Upper lobe of left lung (tissue), 6 donors: ENCODE results near the gene SPN. TPM values are rescaled to one million over a fixed set of nuclear protein-coding genes. Genes with fewer than 3 reads are reported as not detected.
"Not testable (repeated sequence)": the region's sequence is repeated elsewhere in the genome, so short reads cannot be mapped to it uniquely, and the experiment has no call there.

ENCODE experiments used
- ATAC-seq, 2 donors: fragments of 200-7000 bp; cut with Tn5 transposase; one replicate each; pipeline ENCODE4 v1.9.1; 2022; ENCODE audit warnings: mild to moderate bottlenecking in 2 of 2, moderate library complexity in 2 of 2; ENCODE audit not compliant: low FRiP score in 2 of 2
- DNase-seq, 2 donors: peaks; one replicate each; pipeline ENCODE4 v3.0.0-alpha.2; 2019 to 2020
- H3K27ac ChIP-seq, 4 donors: fragments of 200-600 bp; sonication (generic); one replicate each; pipeline ENCODE4 v1.5.1; 2016 to 2019
- H3K27me3 ChIP-seq, 4 donors: fragments of 200-600 bp; sonication (generic); one replicate each; pipeline ENCODE4 v1.5.1; 2017 to 2019
- H3K36me3 ChIP-seq, 4 donors: fragments of 200-600 bp; sonication (generic); one replicate each; pipeline ENCODE4 v1.5.1; 2016 to 2019
- H3K4me1 ChIP-seq, 4 donors: fragments of 200-600 bp; sonication (generic); one replicate each; pipeline ENCODE4 v1.5.1; 2018 to 2019
- H3K4me3 ChIP-seq, 4 donors: fragments of 200-600 bp; sonication (generic); one replicate each; pipeline ENCODE4 v1.5.1; 2017 to 2019; ENCODE audit warnings: mild to moderate bottlenecking in 2 of 4, moderate library complexity in 1 of 4
- H3K9me3 ChIP-seq, 4 donors: fragments of 200-600 bp; sonication (generic); one replicate each; pipeline ENCODE4 v1.5.1; 2018 to 2019
- POLR2A ChIP-seq, 4 donors: fragments of 450-650 bp; IDR thresholded peaks; one replicate each; pipeline ENCODE4 v1.5.1; 2016 to 2017; ENCODE audit warnings: antibody characterized with exemption in 4 of 4, mild to moderate bottlenecking in 2 of 4
- POLR2AphosphoS5 ChIP-seq, 2 donors: sonication (generic); formaldehyde crosslinking; IDR thresholded peaks; one replicate each; pipeline ENCODE4 v1.5.1; 2017; ENCODE audit warnings: antibody characterized with exemption in 2 of 2
- WGBS, 2 donors: methylation state at CpG; one replicate each; pipeline ENCODE4 v1.1.5; 2017 to 2018; 5-methylcytosine and 5-hydroxymethylcytosine counted together
- total RNA-seq, 6 donors: library from RNA; depleted of rRNA in 4 of 6; stranded (reverse); fragments of >200 nt in 4 of 6; gene quantifications; one replicate each; pipeline versions ENCODE4 v1.1.0 to v1.2.1, GENCODE V29; 2016 to 2021
- TF ChIP-seq, protein P1 (sequence below), 6 experiments: fragments of 450-650 bp in 4 of 6; fragments of 200-600 bp in 2 of 6; sonication (generic) in 2 of 6; IDR thresholded peaks; one replicate each; pipeline ENCODE4 v1.5.1; 2016 to 2019; ENCODE audit warnings: antibody characterized with exemption in 6 of 6
- donor health status: DM: no; HTN: no; CAD: no; lungs with moderate emphysema.
- donor health status: DM: no; HTN: yes; CAD: no; lungs with severe emphysema.

Gene SPN, protein sequence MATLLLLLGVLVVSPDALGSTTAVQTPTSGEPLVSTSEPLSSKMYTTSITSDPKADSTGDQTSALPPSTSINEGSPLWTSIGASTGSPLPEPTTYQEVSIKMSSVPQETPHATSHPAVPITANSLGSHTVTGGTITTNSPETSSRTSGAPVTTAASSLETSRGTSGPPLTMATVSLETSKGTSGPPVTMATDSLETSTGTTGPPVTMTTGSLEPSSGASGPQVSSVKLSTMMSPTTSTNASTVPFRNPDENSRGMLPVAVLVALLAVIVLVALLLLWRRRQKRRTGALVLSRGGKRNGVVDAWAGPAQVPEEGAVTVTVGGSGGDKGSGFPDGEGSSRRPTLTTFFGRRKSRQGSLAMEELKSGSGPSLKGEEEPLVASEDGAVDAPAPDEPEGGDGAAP
- total RNA-seq: 100 to 1,000 TPM in 1 of 6 donors, 10 to 100 TPM in 5; 16.8 to 112 (median 39.7) TPM

DNA sequence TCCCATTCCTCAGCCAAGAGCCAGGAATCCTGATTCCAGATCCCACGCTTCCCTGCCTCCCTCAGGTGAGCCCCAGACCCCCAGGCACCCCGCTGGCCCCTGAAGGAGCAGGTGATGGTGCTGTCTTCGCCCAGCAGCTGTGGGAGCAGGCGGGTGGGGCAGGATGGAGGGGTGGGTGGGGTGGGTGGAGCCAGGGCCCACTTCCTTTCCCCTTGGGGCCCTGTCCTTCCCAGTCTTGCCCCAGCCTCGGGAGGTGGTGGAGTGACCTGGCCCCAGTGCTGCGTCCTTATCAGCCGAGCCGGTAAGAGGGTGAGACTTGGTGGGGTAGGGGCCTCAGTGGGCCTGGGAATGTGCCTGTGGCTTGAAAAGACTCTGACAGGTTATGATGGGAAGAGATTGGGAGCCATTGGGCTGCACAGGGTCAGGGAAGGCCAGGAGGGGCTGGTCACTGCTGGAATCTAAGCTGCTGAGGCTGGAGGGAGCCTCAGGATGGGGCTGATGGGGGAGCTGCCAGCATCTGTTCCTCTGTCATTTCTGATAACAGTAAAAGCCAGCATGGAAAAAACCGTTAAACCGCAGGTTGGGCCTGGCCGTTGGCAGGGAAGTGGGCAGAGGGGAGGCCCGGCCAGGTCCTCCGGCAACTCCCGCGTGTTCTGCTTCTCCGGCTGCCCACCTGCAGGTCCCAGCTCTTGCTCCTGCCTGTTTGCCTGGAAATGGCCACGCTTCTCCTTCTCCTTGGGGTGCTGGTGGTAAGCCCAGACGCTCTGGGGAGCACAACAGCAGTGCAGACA lies at the start of gene SPN:
Gene SPN, plus strand, starts transcription at position 232 of the 791 bp plus-strand sequence. Its CDS starts 482 bp downstream, at position 714.
- ATAC-seq (no peak), DNase-seq (peak in 1 of 2 donors; percentile 28)
- Histone ChIP-seq H3K27ac (peak within 1 kb of the TSS in 3 of 4 donors; percentile 51 to 74 (median 55)), H3K27me3 (no peaks in the 10 kb centered on the region), H3K9me3 (no peaks in the 10 kb centered on the region), H3K4me1 (peaks cover 0 to 28% (median 24%) of the 10 kb centered on the region in 4 donors), H3K4me3 (peak within 1 kb of the TSS in 3 of 4 donors; percentile 39 to 45 (median 42)), H3K36me3 (no peaks in the 10 kb centered on the region)
- TF ChIP-seq, protein P1, sequence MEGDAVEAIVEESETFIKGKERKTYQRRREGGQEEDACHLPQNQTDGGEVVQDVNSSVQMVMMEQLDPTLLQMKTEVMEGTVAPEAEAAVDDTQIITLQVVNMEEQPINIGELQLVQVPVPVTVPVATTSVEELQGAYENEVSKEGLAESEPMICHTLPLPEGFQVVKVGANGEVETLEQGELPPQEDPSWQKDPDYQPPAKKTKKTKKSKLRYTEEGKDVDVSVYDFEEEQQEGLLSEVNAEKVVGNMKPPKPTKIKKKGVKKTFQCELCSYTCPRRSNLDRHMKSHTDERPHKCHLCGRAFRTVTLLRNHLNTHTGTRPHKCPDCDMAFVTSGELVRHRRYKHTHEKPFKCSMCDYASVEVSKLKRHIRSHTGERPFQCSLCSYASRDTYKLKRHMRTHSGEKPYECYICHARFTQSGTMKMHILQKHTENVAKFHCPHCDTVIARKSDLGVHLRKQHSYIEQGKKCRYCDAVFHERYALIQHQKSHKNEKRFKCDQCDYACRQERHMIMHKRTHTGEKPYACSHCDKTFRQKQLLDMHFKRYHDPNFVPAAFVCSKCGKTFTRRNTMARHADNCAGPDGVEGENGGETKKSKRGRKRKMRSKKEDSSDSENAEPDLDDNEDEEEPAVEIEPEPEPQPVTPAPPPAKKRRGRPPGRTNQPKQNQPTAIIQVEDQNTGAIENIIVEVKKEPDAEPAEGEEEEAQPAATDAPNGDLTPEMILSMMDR (IDR thresholded peaks at IDR 0.05): no peak
- TF ChIP-seq POLR2A (IDR thresholded peaks at IDR 0.05) (peak in 1 of 4 donors; percentile 33), POLR2AphosphoS5 (IDR thresholded peaks at IDR 0.05) (peak in 1 of 2 donors; percentile 5)
- 58 to 76% methylated on average over 9 to 14 of the region's 18 CpGs for WGBS, 2 donors

DNA sequence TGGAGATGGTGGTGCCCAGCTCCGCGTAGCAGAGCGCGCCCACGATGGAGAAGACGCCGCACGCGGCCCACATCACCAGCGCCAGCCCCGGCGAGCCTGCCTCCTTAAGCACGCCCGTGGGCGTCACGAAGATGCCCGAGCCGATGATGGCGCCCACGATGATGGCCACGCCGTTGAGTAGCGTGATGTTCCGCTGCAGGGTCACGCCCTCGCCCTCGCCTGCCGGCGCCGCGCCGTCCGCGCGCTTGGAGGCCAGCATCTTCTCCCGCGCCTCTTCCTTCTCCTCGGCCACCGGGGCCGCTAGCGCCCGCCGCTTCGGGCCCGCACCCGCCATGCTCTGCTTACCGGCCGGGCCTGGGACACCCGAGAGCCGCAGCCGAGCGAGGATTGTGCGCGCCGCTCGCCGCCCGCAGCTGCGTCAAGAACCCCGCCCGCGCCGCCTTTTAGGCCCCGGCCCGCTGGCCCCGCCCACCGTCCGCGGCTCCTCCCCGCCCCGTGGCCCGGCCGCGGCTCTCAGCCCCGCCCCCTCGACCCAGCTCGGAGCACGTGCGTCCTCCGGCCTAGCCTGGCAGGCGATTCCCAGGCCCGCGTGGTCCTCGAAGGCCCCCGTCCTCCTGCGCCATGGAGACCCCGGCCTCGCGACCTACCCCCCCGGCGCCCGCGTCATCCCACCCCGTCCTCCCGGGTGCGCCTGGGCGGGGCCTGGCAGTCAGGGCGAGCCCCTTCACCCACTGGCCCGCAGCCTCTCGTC lies 49.6 kb upstream of the SPN start:
- H3K36me3 ChIP-seq, H3K9me3 ChIP-seq, H3K27me3 ChIP-seq: not testable (repeated sequence)
- peak; percentile 87 to 98 for DNase-seq
- WGBS, 2 donors: 1 to 9% methylated on average over 7 to 31 of the region's 100 CpGs
- TF ChIP-seq, protein P1 (IDR thresholded peaks at IDR 0.05): peak in 1 of 6 experiments; percentile 7
- TF ChIP-seq POLR2AphosphoS5 (IDR thresholded peaks at IDR 0.05): peak in 1 of 2 donors; percentile 65
- peak in 2 of 4 donors; percentile 20 to 79 for TF ChIP-seq POLR2A (IDR thresholded peaks at IDR 0.05)
- ATAC-seq: peak; percentile 74 to 94
- Histone ChIP-seq H3K4me1 (peaks cover 0 to 31% (median 7%) of the 10 kb centered on the region in 4 donors), H3K4me3 (peak overlapping the region; percentile 29 to 75 (median 64)), H3K27ac (peak overlapping the region; percentile 10 to 71 (median 47))

DNA sequence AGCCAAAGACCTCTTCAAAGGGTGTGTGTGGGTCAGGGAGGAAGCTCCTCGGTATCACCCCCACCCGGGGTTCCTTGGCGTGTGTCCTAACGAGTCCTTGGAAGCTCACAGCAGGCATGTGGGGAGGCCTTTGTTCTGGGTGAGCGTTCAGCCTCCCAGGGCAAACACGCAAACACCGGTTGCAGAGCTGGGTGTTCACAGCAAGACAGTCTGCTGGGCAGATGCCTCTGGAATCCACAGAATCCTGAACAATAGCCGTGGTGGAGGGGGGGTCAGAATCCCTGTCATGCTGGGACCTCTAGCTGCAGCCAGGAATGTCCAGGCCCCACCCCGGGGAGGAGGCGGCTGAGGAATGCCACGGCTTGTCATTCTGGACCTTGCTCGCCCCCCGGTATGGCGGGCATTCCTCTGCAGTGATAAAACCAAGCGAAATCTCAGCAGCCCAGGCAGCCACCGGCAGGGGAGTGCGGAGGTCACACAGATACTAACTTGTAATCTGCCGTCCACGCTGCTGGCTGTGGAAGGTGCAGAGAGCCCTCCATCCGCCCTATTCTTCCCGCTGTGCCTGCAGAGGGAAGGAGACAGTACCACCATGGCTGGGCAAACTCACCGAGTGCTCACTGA lies 48.2 kb upstream of the SPN start:
- H3K9me3 ChIP-seq, H3K4me3 ChIP-seq, H3K27me3 ChIP-seq, H3K27ac ChIP-seq, ATAC-seq, H3K36me3 ChIP-seq, DNase-seq: not testable (repeated sequence)
- WGBS, 2 donors: 62 to 74% methylated on average over 5 to 19 of the region's 22 CpGs
- H3K4me1 ChIP-seq: peaks cover 0 to 31% (median 7%) of the 10 kb centered on the region in 4 donors

DNA sequence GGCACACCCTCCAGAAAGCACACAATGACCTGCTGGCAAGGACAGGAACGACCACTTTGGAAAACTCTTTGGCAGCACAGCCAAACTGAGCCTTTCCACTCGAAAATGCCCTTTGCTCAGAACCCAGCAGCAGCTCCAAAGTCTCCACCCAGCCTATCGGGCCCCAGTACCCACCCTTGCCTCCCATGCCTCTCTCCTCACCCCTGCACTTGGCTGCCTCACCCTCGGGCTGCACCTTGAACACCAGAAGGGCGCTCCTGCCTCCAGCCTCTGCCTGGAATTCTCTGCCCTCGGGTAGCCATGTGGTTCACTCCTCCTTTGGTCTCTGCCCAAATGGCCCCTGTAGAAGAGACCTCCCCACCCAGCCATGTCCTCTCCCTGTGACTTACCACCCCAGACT lies 46.9 kb upstream of the SPN start:
- H3K4me3 ChIP-seq, ATAC-seq, H3K36me3 ChIP-seq, H3K27me3 ChIP-seq, H3K9me3 ChIP-seq, DNase-seq, H3K27ac ChIP-seq: not testable (repeated sequence)
- H3K4me1 ChIP-seq: peaks cover 0 to 31% (median 7%) of the 10 kb centered on the region in 4 donors
- 75 to 76% methylated on average over 3 to 5 of the region's 6 CpGs for WGBS, 2 donors

DNA sequence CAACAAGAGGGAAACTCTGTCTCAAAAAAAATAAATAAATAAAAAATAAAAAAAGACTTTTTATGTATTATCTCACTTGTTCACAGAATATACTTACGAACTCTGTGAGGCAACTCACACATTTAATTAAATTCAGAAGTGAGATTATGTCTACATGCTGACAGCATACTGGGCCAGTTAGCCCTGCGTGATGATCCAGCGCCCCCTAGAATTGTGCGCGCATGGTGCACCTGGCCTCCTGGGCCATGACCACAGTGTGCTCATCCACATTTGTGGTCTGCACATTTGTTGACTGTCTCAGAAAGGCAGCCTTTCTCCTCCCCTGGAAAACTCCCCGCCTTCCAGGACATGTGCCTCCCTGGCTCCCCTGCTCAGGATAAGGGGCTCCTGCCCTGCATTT lies 42.5 kb upstream of the SPN start:
- ATAC-seq: not testable (repeated sequence)

DNA sequence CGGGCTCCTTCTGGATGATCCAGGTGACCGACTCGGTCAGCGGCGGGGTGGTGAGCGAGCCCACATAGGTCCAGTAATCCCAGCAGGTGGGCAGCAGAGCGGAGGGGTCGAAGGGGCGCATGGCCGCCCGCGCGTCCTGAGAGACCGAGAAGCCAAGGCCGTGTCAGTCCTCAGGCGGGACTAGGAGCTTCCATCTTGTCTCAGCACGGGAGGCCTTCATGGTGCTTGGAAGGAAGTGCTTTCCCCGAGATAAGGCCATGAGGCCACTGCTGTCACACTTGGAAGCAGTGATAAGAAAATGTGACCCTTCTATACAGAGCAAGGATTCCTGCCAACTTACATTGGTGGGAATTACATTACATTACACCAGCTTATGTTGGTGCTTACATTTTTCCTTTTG lies 40.3 kb upstream of the SPN start:
- not testable (repeated sequence) for H3K27me3 ChIP-seq, H3K9me3 ChIP-seq, DNase-seq, H3K4me1 ChIP-seq, H3K4me3 ChIP-seq, H3K36me3 ChIP-seq, H3K27ac ChIP-seq, ATAC-seq
- WGBS, 2 donors: 85% methylated on average over 15 of the region's 18 CpGs; no CpG with 5 or more reads in 1 of the 2 donors

More for the DNA sequence above, 42.5 kb upstream of the SPN start:
- DNase-seq, H3K36me3 ChIP-seq, H3K4me3 ChIP-seq, H3K27me3 ChIP-seq, H3K27ac ChIP-seq, H3K4me1 ChIP-seq, H3K9me3 ChIP-seq: not testable (repeated sequence)
- WGBS, 2 donors: 84 to 90% methylated on average over 5 to 6 of the region's 6 CpGs

DNA sequence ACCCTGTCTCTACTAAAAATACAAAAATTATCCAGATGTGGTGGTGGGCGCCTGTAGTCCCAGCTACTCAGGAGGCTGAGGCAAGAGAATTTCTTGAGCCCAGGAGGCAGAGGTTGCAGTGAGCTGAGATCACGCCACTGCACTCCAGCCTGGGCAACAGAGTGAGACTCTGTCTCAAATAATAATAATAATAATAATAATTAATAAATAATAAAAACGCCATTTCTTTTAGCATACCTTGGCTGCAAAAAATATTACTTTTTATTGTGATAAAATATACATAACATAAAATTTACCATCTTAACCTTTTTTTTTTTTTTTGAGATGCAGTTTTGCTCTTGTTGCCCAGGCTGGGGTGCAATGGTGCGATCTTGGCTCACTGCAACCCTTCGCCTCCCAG lies 39.8 kb upstream of the SPN start:
- H3K4me3 ChIP-seq, H3K9me3 ChIP-seq, DNase-seq, H3K4me1 ChIP-seq, ATAC-seq, H3K27ac ChIP-seq, H3K27me3 ChIP-seq, H3K36me3 ChIP-seq: not testable (repeated sequence)
- WGBS, 2 donors: 94 to 96% methylated on average over 5 of the region's 5 CpGs

DNA sequence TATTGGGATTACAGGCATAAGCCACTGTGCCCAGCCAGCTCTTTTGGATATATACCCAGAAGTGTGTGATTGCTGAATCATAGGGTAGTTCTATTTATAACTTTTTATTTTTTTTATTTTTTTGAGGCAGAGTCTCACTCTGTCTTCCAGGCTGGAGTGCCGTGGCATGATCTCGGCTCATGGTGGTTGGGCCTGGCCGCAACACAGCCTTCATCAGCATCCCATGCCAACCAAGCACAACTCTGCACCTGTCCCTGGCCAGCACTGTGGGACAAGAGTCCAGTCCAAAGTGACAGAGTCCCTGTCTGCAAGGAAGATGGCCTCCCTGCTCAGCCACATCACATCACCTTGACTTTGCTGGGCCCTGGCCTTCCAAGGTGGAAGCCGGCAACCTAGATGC lies 37.9 kb upstream of the SPN start:
- not testable (repeated sequence) for H3K4me1 ChIP-seq, ATAC-seq, H3K4me3 ChIP-seq, H3K27me3 ChIP-seq, H3K36me3 ChIP-seq, H3K9me3 ChIP-seq, DNase-seq, H3K27ac ChIP-seq
- WGBS, 2 donors: 76 to 89% methylated on average over 4 of the region's 4 CpGs

DNA sequence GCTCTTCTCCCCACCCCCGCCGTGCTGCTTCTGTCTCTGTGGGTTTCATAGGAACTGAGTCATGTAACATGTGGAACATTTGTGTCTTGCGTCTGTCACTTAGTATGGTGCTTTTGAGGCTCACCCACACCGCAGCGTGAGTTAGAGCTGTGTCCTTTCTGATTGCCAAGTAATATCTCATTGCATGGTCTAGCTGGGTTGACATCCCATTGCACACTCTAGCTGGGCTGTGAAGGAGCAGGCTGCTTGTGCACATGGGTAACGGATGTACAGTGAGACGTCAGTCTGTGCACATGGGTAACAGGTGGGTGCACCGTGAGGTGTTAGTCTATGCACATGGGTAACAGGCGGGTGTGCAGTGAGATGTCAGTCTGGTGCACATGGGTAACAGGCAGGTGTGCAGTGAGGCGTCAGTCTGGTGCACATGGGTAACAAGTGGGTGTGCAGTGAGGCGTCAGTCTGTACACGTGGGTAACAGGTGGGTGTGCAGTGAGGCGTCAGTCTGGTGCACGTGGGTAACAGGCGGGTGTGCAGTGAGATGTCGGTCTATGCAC lies 36.2 kb upstream of the SPN start:
- not testable (repeated sequence) for H3K36me3 ChIP-seq, H3K27ac ChIP-seq, H3K4me3 ChIP-seq, H3K9me3 ChIP-seq, H3K27me3 ChIP-seq, H3K4me1 ChIP-seq
- 59 to 74% methylated on average over 14 to 16 of the region's 16 CpGs for WGBS, 2 donors
- peak in 1 of 2 donors; percentile 42 for DNase-seq
- ATAC-seq: peak; percentile 65 to 66
